SK-N-SH treated with all-trans-retinoic acid at 6 μM for 48 hours (cell line): ENCODE measurements around the gene SPACA9.

Source experiments
- PATZ1 ChIP-seq: fragments of 250-450 bp; sonication (Bioruptor Pico); IDR thresholded peaks from 2 replicates; pipeline ENCODE4 v1.8.0; 2020; ENCODE audit warnings: mild to moderate bottlenecking, moderate library complexity, borderline replicate concordance
- TCF4 ChIP-seq: fragments of 250-450 bp; sonication (Bioruptor Pico); IDR thresholded peaks from 2 replicates; pipeline ENCODE4 v1.8.0; 2021; ENCODE audit warnings: mild to moderate bottlenecking, moderate library complexity, borderline replicate concordance
- ZFP30 ChIP-seq: fragments of 450-650 bp; formaldehyde crosslinking; IDR thresholded peaks from 2 replicates; pipeline ENCODE4 v1.5.0; 2022; ENCODE audit warnings: mild to moderate bottlenecking, moderate library complexity
- ZNF565 ChIP-seq: fragments of 450-650 bp; formaldehyde crosslinking; conservative IDR thresholded peaks from 2 replicates; pipeline ENCODE4 v1.5.0; 2020; ENCODE audit warnings: low read depth, mild to moderate bottlenecking, moderate library complexity
- ZNF8 ChIP-seq: fragments of 450-650 bp; formaldehyde crosslinking; IDR thresholded peaks from 2 replicates; pipeline ENCODE4 v1.5.0; 2020; ENCODE audit warnings: mild to moderate bottlenecking, moderate library complexity

GRCh38 chr9:132887181-132888120 is 8.8 kb downstream of the SPACA9 start:
- no peak for TF ChIP-seq ZFP30 (CRISPR knock-in tag)
- TF ChIP-seq ZNF8 (CRISPR knock-in tag) = no peak
- no peak for TF ChIP-seq ZNF565 (CRISPR knock-in tag)
- no peak for TF ChIP-seq PATZ1 (CRISPR knock-in tag)
- TF ChIP-seq TCF4 (CRISPR knock-in tag) = no peak
